Measurements from ENCODE around the gene PARD3B.

Gene PARD3B

GRCh38 chr2:205425102-205425501, 879.8 kb downstream of the PARD3B start:
- DNase-seq (ENCODE audit: low read depth): no peak
- no peak overlapping the region for H3K4me3 ChIP-seq (ENCODE audit: low read length)
- TF ChIP-seq CTCF (conservative IDR thresholded peaks at IDR 0.05; ENCODE audit: low read depth, low read length): no peak

- no peak for TF ChIP-seq CTCF (conservative IDR thresholded peaks at IDR 0.05; ENCODE audit: low read depth, low read length)
- no peak overlapping the region for H3K4me3 ChIP-seq (ENCODE audit: low read length)
- DNase-seq (ENCODE audit: low read depth): no peak
These were observed 881.8 kb downstream of the PARD3B start for GRCh38 chr2:205427112-205427511.

- TF ChIP-seq CTCF (conservative IDR thresholded peaks at IDR 0.05; ENCODE audit: low read depth, low read length): no peak
- H3K4me3 ChIP-seq (ENCODE audit: low read length): no peak overlapping the region
- no peak for DNase-seq (ENCODE audit: low read depth)
These were observed 883.5 kb downstream of the PARD3B start for GRCh38 chr2:205428811-205429210.

- no peak for DNase-seq (ENCODE audit: low read depth)
- no peak overlapping the region for H3K4me3 ChIP-seq (ENCODE audit: low read length)
- TF ChIP-seq CTCF (conservative IDR thresholded peaks at IDR 0.05; ENCODE audit: low read depth, low read length): no peak
These were observed 890.7 kb downstream of the PARD3B start for GRCh38 chr2:205435970-205436369.

- no peak overlapping the region for H3K4me3 ChIP-seq (ENCODE audit: low read length)
- DNase-seq (ENCODE audit: low read depth): no peak
- TF ChIP-seq CTCF (conservative IDR thresholded peaks at IDR 0.05; ENCODE audit: low read depth, low read length): no peak
These were observed 893.0 kb downstream of the PARD3B start for GRCh38 chr2:205438241-205438640.

- no peak overlapping the region for H3K4me3 ChIP-seq (ENCODE audit: low read length)
- TF ChIP-seq CTCF (conservative IDR thresholded peaks at IDR 0.05; ENCODE audit: low read depth, low read length): no peak
- peak; percentile 18 for DNase-seq (ENCODE audit: low read depth)
These were observed 894.3 kb downstream of the PARD3B start for GRCh38 chr2:205439621-205440020.

GRCh38 chr2:205441524-205441923, 896.2 kb downstream of the PARD3B start:
- TF ChIP-seq CTCF (conservative IDR thresholded peaks at IDR 0.05; ENCODE audit: low read depth, low read length): no peak

More at GRCh38 chr2:205441524-205441923, 896.2 kb downstream of the PARD3B start:
- no peak overlapping the region for H3K4me3 ChIP-seq (ENCODE audit: low read length)
- no peak for DNase-seq (ENCODE audit: low read depth)

Measured in retinal pigment epithelial cell (primary cell).